Right lung (tissue), 5 donors: ENCODE measurements around the gene PLCL2. TPM values are rescaled to one million over a fixed set of nuclear protein-coding genes. Genes with fewer than 3 reads are reported as not detected.

ENCODE experiments used
- DNase-seq, 2 donors: peaks; one replicate each; pipeline ENCODE4 v3.0.0-alpha.2; 2013
- polyA plus RNA-seq, 5 donors: library from polyadenylated mRNA; unstranded; fragments of 120-200 nt; gene quantifications; one replicate each; pipeline versions ENCODE4 v1.2.1 to v1.2.3, GENCODE V29; 2013; ENCODE audit warnings: inconsistent platforms in 1 of 5, low replicate concordance in 1 of 5; ENCODE audit not compliant: insufficient read length in 5 of 5, insufficient read depth in 1 of 5

The PLCL2 gene
- polyA plus RNA-seq, 5 donors = 8.1 to 14.6 (median 10.8) TPM

GRCh38 chr3:16890597-16891333 lies 6.0 kb downstream of the PLCL2 start:
- no peak for DNase-seq

GRCh38 chr3:16893618-16894200 lies 9.0 kb downstream of the PLCL2 start:
- DNase-seq = no peak

GRCh38 chr3:16896094-16896627 lies 11.4 kb downstream of the PLCL2 start:
- no peak for DNase-seq

- no peak for DNase-seq
Measured at GRCh38 chr3:16896820-16897219, 12.1 kb downstream of the PLCL2 start.

GRCh38 chr3:16897254-16897926 lies 12.6 kb downstream of the PLCL2 start:
- no peak for DNase-seq

- DNase-seq = no peak
Measured at GRCh38 chr3:16898595-16899395, 14.0 kb downstream of the PLCL2 start.

GRCh38 chr3:16899919-16900318 lies 15.2 kb downstream of the PLCL2 start:
- no peak for DNase-seq

- DNase-seq = no peak
Measured at GRCh38 chr3:16900779-16901440, 16.2 kb downstream of the PLCL2 start.

GRCh38 chr3:16904423-16905417 lies 20.0 kb downstream of the PLCL2 start:
- DNase-seq = no peak

GRCh38 chr3:16905704-16906103 lies 20.9 kb downstream of the PLCL2 start:
- DNase-seq = no peak

GRCh38 chr3:16906682-16907081 lies 21.9 kb downstream of the PLCL2 start:
- no peak for DNase-seq

- no peak for DNase-seq
Measured at GRCh38 chr3:16907243-16907642, 22.5 kb downstream of the PLCL2 start.

GRCh38 chr3:16908016-16908807 lies 23.5 kb downstream of the PLCL2 start:
- DNase-seq = no peak

GRCh38 chr3:16908896-16909295 lies 24.1 kb downstream of the PLCL2 start:
- DNase-seq = no peak

- no peak for DNase-seq
Measured at GRCh38 chr3:16909802-16910201, 25.0 kb downstream of the PLCL2 start.

- DNase-seq = no peak
Measured at GRCh38 chr3:16910207-16910606, 25.5 kb downstream of the PLCL2 start.

- no peak for DNase-seq
Measured at GRCh38 chr3:16911916-16912315, 27.2 kb downstream of the PLCL2 start.

GRCh38 chr3:16912400-16913263 lies 27.9 kb downstream of the PLCL2 start:
- no peak for DNase-seq
